Measurements from ENCODE around the gene P2RY4. TPM values are rescaled to one million over a fixed set of nuclear protein-coding genes. Genes with fewer than 3 reads are reported as not detected.

The P2RY4 gene
- total RNA-seq (under 1 TPM in 2 of 6 donors, not detected in 4; 0.20 to 0.32 TPM), polyA plus RNA-seq (under 1 TPM; 0.09 to 0.11 TPM)

GRCh38 chrX:70260104-70260503 is at the start of gene P2RY4:
Gene P2RY4, minus strand, starts transcription at chrX:70260204. Its CDS starts 580 bp downstream, at chrX:70259624.
- ATAC-seq (no peak), FAIRE-seq (no peak)
- whole genome bisulfite sequencing, 2 donors: 64 to 68% methylated on average over 4 of the region's 4 CpGs

GRCh38 chrX:70301716-70302115 is 41.7 kb upstream of the P2RY4 start:
- ATAC-seq (no peak), DNase-seq (no peak), FAIRE-seq (no peak)
- Histone ChIP-seq H3K36me3 (no peaks in the 10 kb centered on the region), H3K27ac (no peak overlapping the region), H3K4me3 (no peak overlapping the region), H3K9me3 (no peaks in the 10 kb centered on the region), H3K27me3 (peaks cover 0 to 12% (median 0%) of the 10 kb centered on the region in 4 donors), H3K4me1 (no peaks in the 10 kb centered on the region)
- WGBS, 2 donors: 66 to 68% methylated on average over 3 of the region's 3 CpGs
- no peak for TF ChIP-seq CTCF (IDR thresholded peaks at IDR 0.05)
- intact Hi-C loops (cut with DNase I): no loop called here

More at GRCh38 chrX:70260104-70260503, at the start of gene P2RY4:
- no peak for TF ChIP-seq CTCF (IDR thresholded peaks at IDR 0.05)
- intact Hi-C loops (cut with DNase I): no loop called here
- Histone ChIP-seq H3K4me3 (no peak within 1 kb of the TSS), H3K4me1 (no peaks in the 10 kb centered on the region), H3K27me3 (peaks cover 0 to 3% (median 0%) of the 10 kb centered on the region in 4 donors), H3K36me3 (no peaks in the 10 kb centered on the region), H3K9me3 (no peaks in the 10 kb centered on the region), H3K27ac (no peak within 1 kb of the TSS)
- no peak for DNase-seq

- no peak for ATAC-seq
- Histone ChIP-seq H3K4me1 (no peaks in the 10 kb centered on the region), H3K27ac (no peak overlapping the region), H3K36me3 (no peaks in the 10 kb centered on the region), H3K27me3 (peaks cover 0 to 11% (median 0%) of the 10 kb centered on the region in 4 donors), H3K4me3 (no peak overlapping the region), H3K9me3 (no peaks in the 10 kb centered on the region)
- TF ChIP-seq CTCF (IDR thresholded peaks at IDR 0.05): no peak
- 66 to 88% methylated on average over 5 of the region's 5 CpGs for WGBS, 2 donors
- FAIRE-seq: no peak
- intact Hi-C loops (cut with DNase I): no loop called here
- DNase-seq: no peak
Observed at GRCh38 chrX:70293621-70294020, 33.6 kb upstream of the P2RY4 start.

GRCh38 chrX:70292788-70293187 is 32.8 kb upstream of the P2RY4 start:
- no peak for TF ChIP-seq CTCF (IDR thresholded peaks at IDR 0.05)
- intact Hi-C loops (cut with DNase I): no loop called here
- H3K4me3 ChIP-seq: no peak overlapping the region
- peaks cover 0 to 11% (median 0%) of the 10 kb centered on the region in 4 donors for H3K27me3 ChIP-seq
- H3K36me3 ChIP-seq: no peaks in the 10 kb centered on the region
- no peaks in the 10 kb centered on the region for H3K9me3 ChIP-seq
- DNase-seq: no peak
- no peaks in the 10 kb centered on the region for H3K4me1 ChIP-seq
- 0% methylated on average over 1 of the region's 1 CpG for WGBS, 2 donors
- no peak for ATAC-seq
- no peak for FAIRE-seq
- no peak overlapping the region for H3K27ac ChIP-seq
